ENCODE measurements around the gene APOL6. TPM values are rescaled to one million over a fixed set of nuclear protein-coding genes. Genes with fewer than 3 reads are reported as not detected.

The APOL6 gene
- total and polyA plus RNA-seq, 9 of the 15 experiments (the other 6 are each of a cell fraction or from before 2014, with no cell fraction given) = 0.29 to 1.2 (median 0.70) TPM

GRCh38 chr22:35609761-35610160, 38.5 kb upstream of the APOL6 start:
- Histone ChIP-seq H3K27me3 (ENCODE audit: control insufficient read depth in 2 of 2, insufficient read depth in 2 of 2, low read length in 2 of 2) (peaks cover 3 to 35% of the 10 kb centered on the region in 2 experiments; a peak in 3 of 5 replicates), H3K27ac (ENCODE audit: extremely low read depth, low read depth, low read length) (no peak overlapping the region), H4K20me1 (replicated peaks; ENCODE audit: control insufficient read depth, insufficient read depth, low read length) (no peaks in the 10 kb centered on the region), H3K36me3 (ENCODE audit: control insufficient read depth, insufficient read depth, low read length) (no peaks in the 10 kb centered on the region), H3K4me2 (ENCODE audit: insufficient read depth, low read length) (no peak overlapping the region), H3K9me3 (replicated peaks; ENCODE audit: control insufficient read depth, insufficient read depth, low read depth, low read length) (no peaks in the 10 kb centered on the region), H3K9ac (ENCODE audit: insufficient read depth in 1 of 2, low read depth in 2 of 2, low read length in 2 of 2) (no peak overlapping the region), H3K4me1 (replicated peaks in 1 of 2; ENCODE audit: control insufficient read depth in 2 of 2, insufficient read depth in 2 of 2, low read length in 2 of 2) (peaks cover 0 to 4% of the 10 kb centered on the region in 2 experiments; a peak in 3 of 5 replicates), H3K4me3 (no peak overlapping the region), H2AFZ (ENCODE audit: low read depth, low read length) (no peak overlapping the region), H3K79me2 (ENCODE audit: control insufficient read depth, insufficient read depth, low read length) (no peaks in the 10 kb centered on the region), H3K9me1 (ENCODE audit: control insufficient read depth, insufficient read depth, low read length) (no peaks in the 10 kb centered on the region)
- in situ Hi-C loops (cut with MboI) (loop anchor here (10.0 kb wide), 1 partner anchor 515 kb away; no protein-coding TSS in a partner anchor), intact Hi-C loops (cut with micrococcal nuclease) (no loop called here)
- ChIA-PET CTCF (ENCODE audit: low intra/inter-chr PET ratio) (no interaction called here), POLR2A (no interaction called here)
- FAIRE-seq (no peak), ATAC-seq (no peak), DNase-seq (ENCODE audit: extremely low read depth in 1 of 4, low spot score in 3 of 4) (no peak)
- 5% methylated on average over 3 of the region's 4 CpGs for WGBS (ENCODE audit: insufficient coverage, low coverage, missing lambda C conversion rate)
- BruUV-seq (replicated peaks) = no TSS peak
- TF ChIP-seq RBM22 (IDR thresholded peaks at IDR 0.05; ENCODE audit: low read depth, low read length, poor library complexity, severe bottlenecking) = no peak
- no peak for TF ChIP-seq NR4A1 (CRISPR knock-in tag; IDR thresholded peaks at IDR 0.05)
- no peak for TF ChIP-seq NR4A1 (tag; IDR thresholded peaks at IDR 0.05)
- TF ChIP-seq ZBTB5 (IDR thresholded peaks at IDR 0.05) = no peak
- no peak for TF ChIP-seq TAF9B (IDR thresholded peaks at IDR 0.05; ENCODE audit: partially characterized antibody)
- TF ChIP-seq CREB1 (IDR thresholded peaks at IDR 0.05) = no peak
- no peak for TF ChIP-seq CREB1 (CRISPR knock-in tag; IDR thresholded peaks at IDR 0.05)
- no peak for TF ChIP-seq BCLAF1 (IDR thresholded peaks at IDR 0.05; ENCODE audit: borderline replicate concordance in 1 of 2, control insufficient read depth in 1 of 2, low read depth in 2 of 2, low read length in 1 of 2)
- no peak for TF ChIP-seq ID3 (CRISPR knock-in tag; IDR thresholded peaks at IDR 0.05)
- TF ChIP-seq ID3 (tag; IDR thresholded peaks at IDR 0.05) = no peak
- TF ChIP-seq THRAP3 (IDR thresholded peaks at IDR 0.05; ENCODE audit: borderline replicate concordance) = no peak
- TF ChIP-seq AFF4 (CRISPR knock-in tag; IDR thresholded peaks at IDR 0.05) = no peak
- no peak for TF ChIP-seq KLF16 (IDR thresholded peaks at IDR 0.05)
- TF ChIP-seq SRSF3 (IDR thresholded peaks at IDR 0.05; ENCODE audit: insufficient read depth, low read length) = no peak
